ENCODE measurements around the gene CHRNA7. TPM values are rescaled to one million over a fixed set of nuclear protein-coding genes. Genes with fewer than 3 reads are reported as not detected.
A peak's percentile ranks its signal among the peaks of the same experiment; 100 is the strongest.

The CHRNA7 gene
- total RNA-seq, 1 experiment from 2014 or later, result 4.4 TPM

DNA sequence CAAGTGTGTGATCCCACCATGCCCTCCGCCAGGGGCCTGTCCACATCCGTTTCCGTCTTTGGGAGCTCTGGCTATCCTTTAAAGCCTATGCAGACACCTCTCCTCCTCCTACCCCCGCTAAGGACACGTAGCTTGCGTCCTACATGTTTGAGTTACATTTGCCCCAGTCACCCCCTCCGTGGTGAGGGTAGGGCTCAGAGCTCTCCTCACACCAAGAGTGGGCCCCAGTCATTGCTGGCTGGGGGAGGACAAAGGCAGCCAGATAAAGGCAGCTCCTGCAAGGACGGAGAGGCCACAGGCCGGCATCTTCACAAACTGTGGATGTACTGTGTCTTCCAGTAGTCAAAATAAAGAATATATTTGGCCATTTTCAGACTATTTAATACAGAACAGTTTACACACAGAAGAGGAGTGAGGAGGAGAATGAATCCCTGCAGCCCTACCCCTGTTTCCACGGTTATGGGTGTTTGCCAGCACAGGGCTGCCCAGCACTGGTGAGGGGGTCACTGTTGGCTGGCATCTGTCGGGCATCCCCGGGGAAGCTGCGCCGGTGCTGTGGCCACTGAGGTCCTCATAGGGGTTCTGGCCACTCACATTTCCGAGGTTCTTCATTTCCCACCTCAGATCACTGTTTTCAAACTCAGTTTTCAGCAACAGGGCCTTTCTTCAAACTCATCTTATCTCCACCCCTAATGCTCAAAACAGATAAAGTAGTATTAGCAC, 118.7 kb downstream of the CHRNA7 start:
- peak overlapping the region in 1 of 3 experiments; percentile 82; a peak in 2 of 7 replicates for H3K27ac Mint-ChIP-seq
- peaks cover 0 to 2% (median 0%) of the 10 kb centered on the region in 3 experiments; a peak in 1 of 7 replicates for H3K36me3 Mint-ChIP-seq (ENCODE audit: insufficient read depth in 1 of 3, low read depth in 3 of 3)
- no peak overlapping the region for H3K4ac ChIP-seq (ENCODE audit: low read depth, low read length)

More for the DNA sequence above, 118.7 kb downstream of the CHRNA7 start:
- H2AK5ac ChIP-seq (ENCODE audit: insufficient read length, low read length), result no peak overlapping the region
- H3K56ac ChIP-seq (ENCODE audit: insufficient read length, low read depth, low read length), result no peak overlapping the region
- no peak overlapping the region for H3T11ph ChIP-seq (ENCODE audit: low read length)
- no peak overlapping the region for H3K23ac ChIP-seq (ENCODE audit: insufficient read length, low read depth, low read length)
- no peak overlapping the region for H3K14ac ChIP-seq (ENCODE audit: insufficient read depth, low read length)
- DNase-seq, result no peak
- H2BK15ac ChIP-seq (ENCODE audit: low read depth, low read length), result no peak overlapping the region
- H4K20me1 ChIP-seq (ENCODE audit: control insufficient read depth, insufficient read depth, insufficient read length), result no peaks in the 10 kb centered on the region
- H2AFZ ChIP-seq (ENCODE audit: low read length), result no peak overlapping the region
- TF ChIP-seq, protein P1, sequence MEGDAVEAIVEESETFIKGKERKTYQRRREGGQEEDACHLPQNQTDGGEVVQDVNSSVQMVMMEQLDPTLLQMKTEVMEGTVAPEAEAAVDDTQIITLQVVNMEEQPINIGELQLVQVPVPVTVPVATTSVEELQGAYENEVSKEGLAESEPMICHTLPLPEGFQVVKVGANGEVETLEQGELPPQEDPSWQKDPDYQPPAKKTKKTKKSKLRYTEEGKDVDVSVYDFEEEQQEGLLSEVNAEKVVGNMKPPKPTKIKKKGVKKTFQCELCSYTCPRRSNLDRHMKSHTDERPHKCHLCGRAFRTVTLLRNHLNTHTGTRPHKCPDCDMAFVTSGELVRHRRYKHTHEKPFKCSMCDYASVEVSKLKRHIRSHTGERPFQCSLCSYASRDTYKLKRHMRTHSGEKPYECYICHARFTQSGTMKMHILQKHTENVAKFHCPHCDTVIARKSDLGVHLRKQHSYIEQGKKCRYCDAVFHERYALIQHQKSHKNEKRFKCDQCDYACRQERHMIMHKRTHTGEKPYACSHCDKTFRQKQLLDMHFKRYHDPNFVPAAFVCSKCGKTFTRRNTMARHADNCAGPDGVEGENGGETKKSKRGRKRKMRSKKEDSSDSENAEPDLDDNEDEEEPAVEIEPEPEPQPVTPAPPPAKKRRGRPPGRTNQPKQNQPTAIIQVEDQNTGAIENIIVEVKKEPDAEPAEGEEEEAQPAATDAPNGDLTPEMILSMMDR (conservative IDR thresholded peaks at IDR 0.05), result no peak
- peaks cover 24 to 31% of the 10 kb centered on the region in 2 experiments for H3K4me1 Mint-ChIP-seq
- no peak overlapping the region for H4K5ac ChIP-seq (ENCODE audit: insufficient read length, low read depth, low read length)
- no peaks in the 10 kb centered on the region for H3K23me2 ChIP-seq (ENCODE audit: insufficient read length, low read depth, low read length, poor library complexity, severe bottlenecking)
- no peaks in the 10 kb centered on the region; the same call in 1 of the 2 replicates for H3K27me3 Mint-ChIP-seq (ENCODE audit: low read depth)
- H4K8ac ChIP-seq (replicated peaks; ENCODE audit: insufficient read length, low read depth, low read length), result no peak overlapping the region
- no peak overlapping the region for H2BK5ac ChIP-seq (ENCODE audit: insufficient read length, low read length)
- H3K4me1 ChIP-seq (ENCODE audit: insufficient read depth, low read length), result no peaks in the 10 kb centered on the region
- no peak overlapping the region for H2BK120ac ChIP-seq (ENCODE audit: low read depth, low read length, poor library complexity, severe bottlenecking)
- no peak overlapping the region for H3K4me2 ChIP-seq (ENCODE audit: insufficient read depth, insufficient read length, low read length)
- H3K4me3 Mint-ChIP-seq, result no peak overlapping the region
- no peaks in the 10 kb centered on the region for H3K27me3 ChIP-seq (ENCODE audit: insufficient read depth, low read length)
- no peak overlapping the region for H3K27ac ChIP-seq (ENCODE audit: insufficient read length, low read depth, low read length)
- no peaks in the 10 kb centered on the region for H3K79me2 ChIP-seq (ENCODE audit: insufficient read depth, low read length)
- H3K18ac ChIP-seq (ENCODE audit: insufficient read length, low read depth, low read length), result no peak overlapping the region
- no peak overlapping the region for H2BK12ac ChIP-seq (ENCODE audit: insufficient read length, low read depth, low read length)
- H3K9me3 ChIP-seq (ENCODE audit: control insufficient read depth, low read depth, low read length), result no peaks in the 10 kb centered on the region
- no peaks in the 10 kb centered on the region; a peak in 1 of 5 replicates for H3K9me3 Mint-ChIP-seq
- no peaks in the 10 kb centered on the region for H3K79me1 ChIP-seq (ENCODE audit: insufficient read depth, low read depth, low read length, poor library complexity, severe bottlenecking)
- H3K9ac ChIP-seq (ENCODE audit: extremely low read depth, insufficient read length, low read length), result no peak overlapping the region
- WGBS (ENCODE audit: extremely low coverage, insufficient read length, low lambda C conversion rate), result no CpG with 5 or more reads among the region's 15 CpGs
- H4K91ac ChIP-seq (ENCODE audit: insufficient read length, low read depth, low read length), result no peak overlapping the region
- H2BK20ac ChIP-seq (ENCODE audit: low read depth, low read length, poor library complexity, severe bottlenecking), result no peak overlapping the region
